ENCODE measurements around the gene ATRX.

The ATRX gene

DNA sequence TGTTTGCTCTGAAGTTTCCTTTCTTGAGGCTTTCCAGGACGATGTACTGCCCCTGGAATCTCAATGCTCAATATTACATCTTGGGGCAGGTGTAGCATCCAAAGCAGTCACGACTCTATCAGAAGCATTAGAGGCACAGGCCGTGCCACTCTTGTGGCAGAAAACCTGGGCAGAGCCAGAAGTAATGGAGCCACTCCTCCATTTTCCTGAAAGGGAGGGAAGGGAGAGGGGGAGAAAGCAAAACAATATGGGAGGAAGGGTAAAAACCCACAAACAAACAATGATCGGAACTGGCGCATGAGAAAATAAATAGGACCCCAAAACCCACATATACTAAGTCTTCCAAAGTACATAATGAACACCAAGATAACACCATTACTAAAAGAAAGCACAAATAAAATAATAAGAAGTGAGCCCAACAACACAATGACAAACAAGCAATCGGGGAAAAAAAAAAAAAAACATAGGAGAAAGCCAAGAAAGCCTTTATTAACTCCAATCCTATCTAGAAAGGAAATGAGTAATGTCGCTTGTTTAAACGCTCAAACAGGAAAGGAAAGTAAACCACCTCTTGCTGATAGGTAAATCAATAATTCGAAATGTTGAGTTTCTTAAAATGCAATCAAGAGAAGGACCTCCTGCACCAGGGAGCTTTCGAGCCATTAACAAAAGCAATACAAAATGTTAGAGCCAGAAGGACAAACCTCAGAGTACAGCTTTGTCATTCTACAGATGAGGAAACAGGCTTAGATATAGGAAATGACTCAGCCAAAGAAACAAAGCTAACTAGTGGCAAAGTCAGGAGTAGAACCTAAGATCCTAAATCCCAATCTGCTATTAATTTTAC, 117.4 kb downstream of the ATRX start:
- TF ChIP-seq TAF1 (IDR thresholded peaks at IDR 0.05; ENCODE audit: borderline replicate concordance, insufficient read depth, low read length) (no peak), POLR2AphosphoS5 (IDR thresholded peaks at IDR 0.05; ENCODE audit: low read depth, low read length) (no peak), SIN3A (IDR thresholded peaks at IDR 0.05; ENCODE audit: borderline replicate concordance, insufficient read depth, low read length) (no peak), FOXP2 (optimal IDR thresholded peaks at IDR 0.05; ENCODE audit: borderline replicate concordance, extremely low read depth, extremely low read length, insufficient read depth) (no peak)
- TF ChIP-seq, protein P1, sequence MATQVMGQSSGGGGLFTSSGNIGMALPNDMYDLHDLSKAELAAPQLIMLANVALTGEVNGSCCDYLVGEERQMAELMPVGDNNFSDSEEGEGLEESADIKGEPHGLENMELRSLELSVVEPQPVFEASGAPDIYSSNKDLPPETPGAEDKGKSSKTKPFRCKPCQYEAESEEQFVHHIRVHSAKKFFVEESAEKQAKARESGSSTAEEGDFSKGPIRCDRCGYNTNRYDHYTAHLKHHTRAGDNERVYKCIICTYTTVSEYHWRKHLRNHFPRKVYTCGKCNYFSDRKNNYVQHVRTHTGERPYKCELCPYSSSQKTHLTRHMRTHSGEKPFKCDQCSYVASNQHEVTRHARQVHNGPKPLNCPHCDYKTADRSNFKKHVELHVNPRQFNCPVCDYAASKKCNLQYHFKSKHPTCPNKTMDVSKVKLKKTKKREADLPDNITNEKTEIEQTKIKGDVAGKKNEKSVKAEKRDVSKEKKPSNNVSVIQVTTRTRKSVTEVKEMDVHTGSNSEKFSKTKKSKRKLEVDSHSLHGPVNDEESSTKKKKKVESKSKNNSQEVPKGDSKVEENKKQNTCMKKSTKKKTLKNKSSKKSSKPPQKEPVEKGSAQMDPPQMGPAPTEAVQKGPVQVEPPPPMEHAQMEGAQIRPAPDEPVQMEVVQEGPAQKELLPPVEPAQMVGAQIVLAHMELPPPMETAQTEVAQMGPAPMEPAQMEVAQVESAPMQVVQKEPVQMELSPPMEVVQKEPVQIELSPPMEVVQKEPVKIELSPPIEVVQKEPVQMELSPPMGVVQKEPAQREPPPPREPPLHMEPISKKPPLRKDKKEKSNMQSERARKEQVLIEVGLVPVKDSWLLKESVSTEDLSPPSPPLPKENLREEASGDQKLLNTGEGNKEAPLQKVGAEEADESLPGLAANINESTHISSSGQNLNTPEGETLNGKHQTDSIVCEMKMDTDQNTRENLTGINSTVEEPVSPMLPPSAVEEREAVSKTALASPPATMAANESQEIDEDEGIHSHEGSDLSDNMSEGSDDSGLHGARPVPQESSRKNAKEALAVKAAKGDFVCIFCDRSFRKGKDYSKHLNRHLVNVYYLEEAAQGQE (IDR thresholded peaks at IDR 0.05; ENCODE audit: insufficient read depth in 1 of 2, low read depth in 2 of 2, low read length in 2 of 2), result no peak

DNA sequence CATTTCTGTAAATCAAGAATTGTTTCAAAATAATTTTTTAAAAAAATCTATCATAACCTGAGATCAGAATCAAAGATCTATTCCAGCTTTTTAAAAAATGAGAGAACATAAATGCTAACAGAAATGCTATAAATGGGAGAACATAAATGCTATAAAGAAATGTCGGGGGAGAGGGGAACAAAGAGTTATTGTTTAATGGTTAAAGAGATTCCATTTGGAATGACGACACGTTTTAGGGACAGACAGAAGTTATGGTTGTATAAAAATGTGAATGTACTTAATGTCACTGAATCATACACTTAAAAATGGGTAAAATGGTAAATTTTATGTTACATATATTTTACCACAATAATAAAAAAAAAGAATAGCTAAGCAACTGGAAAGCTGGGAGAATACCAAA, 127.1 kb downstream of the ATRX start:
- TF ChIP-seq SIN3A (IDR thresholded peaks at IDR 0.05; ENCODE audit: borderline replicate concordance, insufficient read depth, low read length), result no peak
- no peak for TF ChIP-seq FOXP2 (optimal IDR thresholded peaks at IDR 0.05; ENCODE audit: borderline replicate concordance, extremely low read depth, extremely low read length, insufficient read depth)
- TF ChIP-seq TAF1 (IDR thresholded peaks at IDR 0.05; ENCODE audit: borderline replicate concordance, insufficient read depth, low read length), result no peak

DNA sequence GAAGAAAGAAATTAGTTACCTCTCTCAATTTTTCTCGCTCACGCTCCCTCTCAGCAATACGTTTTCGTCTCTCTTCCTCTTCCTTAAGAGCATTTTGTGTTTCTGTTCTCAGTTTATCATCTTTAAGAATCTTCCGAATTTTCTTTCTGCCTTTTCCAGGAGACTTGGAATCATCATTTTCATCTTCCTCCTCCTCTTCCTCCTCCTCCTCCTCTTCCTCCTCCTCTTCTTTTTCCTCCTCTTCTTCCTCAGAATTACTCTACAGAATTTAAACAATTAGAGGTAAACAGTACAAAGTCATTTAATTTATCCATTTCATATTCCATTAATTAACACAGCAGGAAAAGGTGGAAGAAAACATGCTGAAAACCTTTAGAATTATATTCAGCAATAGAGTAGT, 133.9 kb downstream of the ATRX start:
- no peak for TF ChIP-seq SIN3A (IDR thresholded peaks at IDR 0.05; ENCODE audit: borderline replicate concordance, insufficient read depth, low read length)
- TF ChIP-seq TAF1 (IDR thresholded peaks at IDR 0.05; ENCODE audit: borderline replicate concordance, insufficient read depth, low read length), result no peak
- TF ChIP-seq FOXP2 (optimal IDR thresholded peaks at IDR 0.05; ENCODE audit: borderline replicate concordance, extremely low read depth, extremely low read length, insufficient read depth), result no peak
- TF ChIP-seq, protein P1 (IDR thresholded peaks at IDR 0.05; ENCODE audit: insufficient read depth in 1 of 2, low read depth in 2 of 2, low read length in 2 of 2), result no peak
- no peak for TF ChIP-seq POLR2AphosphoS5 (IDR thresholded peaks at IDR 0.05; ENCODE audit: low read depth, low read length)

DNA sequence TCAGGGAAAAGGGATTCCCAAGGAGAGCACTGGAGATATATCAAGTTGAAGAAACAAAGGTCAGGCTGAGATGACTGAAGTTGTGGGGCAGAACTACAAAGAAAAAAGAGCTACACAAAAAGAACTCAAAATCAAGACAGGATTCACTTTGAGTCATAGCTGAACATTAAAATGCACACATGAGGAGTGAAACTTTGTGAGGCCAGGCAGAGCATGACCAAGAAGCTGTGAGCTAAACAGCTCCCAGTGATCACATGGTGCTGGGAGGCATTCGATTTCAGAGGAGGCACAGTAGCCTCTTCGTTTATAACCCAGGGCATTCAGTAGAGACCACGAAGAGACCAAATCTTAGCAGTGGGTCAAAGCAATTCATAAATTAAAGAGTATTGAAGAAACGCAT, 145.3 kb downstream of the ATRX start:
- TF ChIP-seq FOXP2 (optimal IDR thresholded peaks at IDR 0.05; ENCODE audit: borderline replicate concordance, extremely low read depth, extremely low read length, insufficient read depth) (no peak), SIN3A (IDR thresholded peaks at IDR 0.05; ENCODE audit: borderline replicate concordance, insufficient read depth, low read length) (no peak), TAF1 (IDR thresholded peaks at IDR 0.05; ENCODE audit: borderline replicate concordance, insufficient read depth, low read length) (no peak), POLR2AphosphoS5 (IDR thresholded peaks at IDR 0.05; ENCODE audit: low read depth, low read length) (no peak)
- TF ChIP-seq, protein P1 (IDR thresholded peaks at IDR 0.05; ENCODE audit: insufficient read depth in 1 of 2, low read depth in 2 of 2, low read length in 2 of 2), result no peak

DNA sequence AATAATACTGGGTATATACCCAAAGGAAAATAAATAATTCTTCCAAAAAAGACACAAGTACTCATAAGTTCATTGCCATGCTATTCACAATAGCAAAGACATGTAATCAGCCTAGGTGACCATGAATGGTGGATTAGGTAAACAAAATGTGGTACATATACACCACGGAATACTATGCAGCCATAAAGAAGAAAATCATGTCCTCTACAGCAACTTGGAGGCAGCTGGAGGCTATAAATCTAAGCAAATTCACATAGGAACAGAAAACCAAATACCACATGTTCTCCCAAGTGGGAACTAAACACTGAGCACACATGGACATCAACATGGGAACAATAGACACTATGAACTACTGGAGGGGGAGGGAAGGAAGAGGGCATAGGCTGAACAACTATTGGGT, 146.2 kb downstream of the ATRX start:
- no peak for TF ChIP-seq POLR2AphosphoS5 (IDR thresholded peaks at IDR 0.05; ENCODE audit: low read depth, low read length)
- no peak for TF ChIP-seq TAF1 (IDR thresholded peaks at IDR 0.05; ENCODE audit: borderline replicate concordance, insufficient read depth, low read length)
- no peak for TF ChIP-seq SIN3A (IDR thresholded peaks at IDR 0.05; ENCODE audit: borderline replicate concordance, insufficient read depth, low read length)
- TF ChIP-seq FOXP2 (optimal IDR thresholded peaks at IDR 0.05; ENCODE audit: borderline replicate concordance, extremely low read depth, extremely low read length, insufficient read depth), result no peak
- TF ChIP-seq, protein P1 (IDR thresholded peaks at IDR 0.05; ENCODE audit: insufficient read depth in 1 of 2, low read depth in 2 of 2, low read length in 2 of 2), result no peak

Measured in PFSK-1 (cell line).